Mesenchymal stem cell (in vitro differentiated cells and primary cell): Measurements from ENCODE around the gene PIP5K1B.

Experiments used
- DNase-seq: peaks from one replicate; pipeline ENCODE4 v3.0.0-alpha.2; 2013
- H2AFZ ChIP-seq: one replicate; pipeline ENCODE4 v1.6.1; 2013; ENCODE audit warnings: low read depth, mild to moderate bottlenecking, control low read depth, inconsistent platforms, low read length, moderate library complexity
- H2AK5ac ChIP-seq: 2 replicates; pipeline ENCODE4 v1.6.1; 2013; ENCODE audit warnings: low read length, moderate library complexity, mild to moderate bottlenecking, inconsistent platforms; ENCODE audit not compliant: severe bottlenecking
- H2BK120ac ChIP-seq: one replicate; pipeline ENCODE4 v1.6.1; 2013; ENCODE audit warnings: low read depth, mild to moderate bottlenecking, inconsistent platforms, low read length, moderate library complexity
- H2BK12ac ChIP-seq, 2 experiments: one replicate each; pipeline ENCODE4 v1.6.1; 2013; ENCODE audit warnings: inconsistent platforms in 2 of 2, low read length in 2 of 2, mild to moderate bottlenecking in 2 of 2, moderate library complexity in 2 of 2, control low read depth in 1 of 2
- H2BK15ac ChIP-seq: one replicate; pipeline ENCODE4 v1.6.1; 2013; ENCODE audit warnings: mild to moderate bottlenecking, low read depth, inconsistent platforms; ENCODE audit not compliant: poor library complexity, severe bottlenecking
- H2BK5ac ChIP-seq: 2 replicates; pipeline ENCODE4 v1.6.1; 2013; ENCODE audit warnings: low read depth, mild to moderate bottlenecking, low read length, control low read depth, inconsistent platforms; ENCODE audit not compliant: poor library complexity, severe bottlenecking
- H3K14ac ChIP-seq, 2 experiments: one replicate each; pipeline ENCODE4 v1.6.1; 2013; ENCODE audit warnings: inconsistent platforms in 2 of 2, low read length in 2 of 2, control low read depth in 1 of 2, mild to moderate bottlenecking in 1 of 2, moderate library complexity in 1 of 2
- H3K18ac ChIP-seq, 2 experiments: one replicate each; pipeline ENCODE4 v1.6.1; 2013; ENCODE audit warnings: inconsistent platforms in 2 of 2, low read length in 2 of 2, control low read depth in 1 of 2, low read depth in 1 of 2, mild to moderate bottlenecking in 1 of 2
- H3K23ac ChIP-seq, 2 experiments: one replicate each; pipeline ENCODE4 v1.6.1; 2013; ENCODE audit warnings: inconsistent platforms in 2 of 2, low read length in 2 of 2, mild to moderate bottlenecking in 2 of 2, moderate library complexity in 2 of 2, control low read depth in 1 of 2
- H3K27ac ChIP-seq: 2 replicates; pipeline ENCODE4 v1.5.1; 2013; ENCODE audit warnings: mild to moderate bottlenecking, moderate library complexity, low read length, control low read depth, inconsistent platforms; ENCODE audit not compliant: poor library complexity, severe bottlenecking
- H3K27me3 ChIP-seq, 2 experiments: 2 replicates each; pipeline versions ENCODE4 v1.6.1 to v1.7.0; 2013; ENCODE audit warnings: low read length in 2 of 2, mild to moderate bottlenecking in 2 of 2, moderate library complexity in 2 of 2, control low read depth in 1 of 2, inconsistent platforms in 1 of 2; ENCODE audit not compliant: control insufficient read depth in 1 of 2, insufficient read depth in 1 of 2
- H3K36me3 ChIP-seq, 2 experiments: 2 replicates each; pipeline versions ENCODE4 v1.6.1 to v1.7.0; 2013; ENCODE audit warnings: low read length in 2 of 2, control low read depth in 1 of 2, inconsistent platforms in 1 of 2, low read depth in 1 of 2, mild to moderate bottlenecking in 1 of 2; ENCODE audit not compliant: insufficient read depth in 2 of 2, control insufficient read depth in 1 of 2
- H3K4ac ChIP-seq, 2 experiments: one replicate each; pipeline ENCODE4 v1.6.1; 2013; ENCODE audit warnings: inconsistent platforms in 2 of 2, low read length in 2 of 2, mild to moderate bottlenecking in 2 of 2, moderate library complexity in 2 of 2, control low read depth in 1 of 2, low read depth in 1 of 2
- H3K4me1 ChIP-seq: 2 replicates; pipeline ENCODE4 v1.6.1; 2013; ENCODE audit warnings: low read depth, low read length, control low read depth; ENCODE audit not compliant: control insufficient read depth, insufficient read depth
- H3K4me2 ChIP-seq: 2 replicates; pipeline ENCODE4 v1.6.1; 2013; ENCODE audit warnings: low read length, mild to moderate bottlenecking, inconsistent platforms; ENCODE audit not compliant: poor library complexity, severe bottlenecking
- H3K4me3 ChIP-seq, 2 experiments: 2 replicates each; pipeline versions ENCODE4 v1.5.1 to v1.7.0; 2013; ENCODE audit warnings: low read length in 2 of 2, mild to moderate bottlenecking in 2 of 2, control low read depth in 1 of 2, low read depth in 1 of 2; ENCODE audit not compliant: insufficient read depth in 1 of 2
- H3K79me1 ChIP-seq: replicated peaks from 2 replicates; pipeline ENCODE4 v1.6.1; 2013; ENCODE audit warnings: mild to moderate bottlenecking, control low read depth, low read length, inconsistent platforms; ENCODE audit not compliant: poor library complexity, severe bottlenecking
- H3K9ac ChIP-seq: 2 replicates; pipeline ENCODE4 v1.7.0; 2013; ENCODE audit warnings: mild to moderate bottlenecking, low read length, moderate library complexity
- H3K9me3 ChIP-seq: 2 replicates; pipeline ENCODE4 v1.7.0; 2013; ENCODE audit warnings: mild to moderate bottlenecking, low read length; ENCODE audit not compliant: control insufficient read depth
- H4K8ac ChIP-seq: one replicate; pipeline ENCODE4 v1.6.1; 2013; ENCODE audit warnings: inconsistent platforms, mild to moderate bottlenecking, low read length, moderate library complexity
- H4K91ac ChIP-seq: one replicate; pipeline ENCODE4 v1.6.1; 2013; ENCODE audit warnings: mild to moderate bottlenecking, low read length, inconsistent platforms
- WGBS: methylation state at CpG from one replicate; pipeline ENCODE4 v1.1.7; 2013; ENCODE audit warnings: mixed read lengths; 5-methylcytosine and 5-hydroxymethylcytosine counted together

The PIP5K1B gene

DNA sequence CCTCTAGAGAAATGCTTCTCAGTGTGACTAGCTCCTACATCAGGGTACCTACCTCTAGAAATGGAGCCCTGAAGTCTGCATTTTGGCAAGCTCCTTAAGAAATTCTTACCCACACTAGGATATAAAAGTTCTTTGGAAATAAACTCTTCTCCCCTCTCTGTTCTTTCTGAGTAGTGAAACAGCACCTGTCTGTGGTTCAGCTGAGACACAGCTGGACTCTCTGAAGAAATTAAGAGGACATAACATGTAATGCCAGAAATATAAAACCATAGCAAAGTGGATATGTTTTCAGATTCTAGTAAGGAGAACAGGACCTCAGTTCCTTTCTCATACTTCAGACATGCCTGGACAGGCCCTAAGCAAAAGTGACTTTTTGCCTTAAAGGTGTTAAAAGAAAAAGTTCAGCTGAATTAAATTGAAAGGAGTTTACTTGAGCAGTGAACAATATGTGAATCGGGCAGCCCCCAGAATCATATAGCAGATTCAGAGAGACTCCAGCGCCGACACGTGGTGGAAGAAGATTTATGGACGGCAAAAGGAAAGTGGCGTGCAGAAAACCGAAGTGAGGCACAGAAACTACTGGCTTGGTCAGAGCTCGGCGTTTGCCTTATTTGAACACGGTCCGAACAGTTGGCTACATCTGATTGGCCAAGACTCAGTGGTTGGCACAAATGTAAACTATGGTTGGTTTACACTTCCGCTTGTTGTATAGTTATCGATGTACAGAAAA is 244.4 kb downstream of the PIP5K1B start:
- Histone ChIP-seq H3K9me3 (no peaks in the 10 kb centered on the region), H2AFZ (no peak overlapping the region), H4K91ac (no peak overlapping the region), H4K8ac (no peak overlapping the region), H2BK5ac (no peak overlapping the region), H3K27me3 (peaks cover 0 to 8% of the 10 kb centered on the region in 2 experiments), H3K18ac (no peak overlapping the region), H2BK15ac (no peak overlapping the region), H2BK120ac (no peak overlapping the region), H3K23ac (no peak overlapping the region), H3K4me3 (peak overlapping the region in 1 of 2 experiments; percentile 39), H3K4me2 (no peak overlapping the region), H2AK5ac (no peak overlapping the region), H3K4ac (no peak overlapping the region), H3K79me1 (no peaks in the 10 kb centered on the region), H3K14ac (no peak overlapping the region), H3K36me3 (no peaks in the 10 kb centered on the region), H2BK12ac (no peak overlapping the region), H3K4me1 (no peaks in the 10 kb centered on the region), H3K27ac (no peak overlapping the region), H3K9ac (peak overlapping the region; percentile 56)
- no peak for DNase-seq
- WGBS = 85% methylated on average over 12 of the region's 13 CpGs

DNA sequence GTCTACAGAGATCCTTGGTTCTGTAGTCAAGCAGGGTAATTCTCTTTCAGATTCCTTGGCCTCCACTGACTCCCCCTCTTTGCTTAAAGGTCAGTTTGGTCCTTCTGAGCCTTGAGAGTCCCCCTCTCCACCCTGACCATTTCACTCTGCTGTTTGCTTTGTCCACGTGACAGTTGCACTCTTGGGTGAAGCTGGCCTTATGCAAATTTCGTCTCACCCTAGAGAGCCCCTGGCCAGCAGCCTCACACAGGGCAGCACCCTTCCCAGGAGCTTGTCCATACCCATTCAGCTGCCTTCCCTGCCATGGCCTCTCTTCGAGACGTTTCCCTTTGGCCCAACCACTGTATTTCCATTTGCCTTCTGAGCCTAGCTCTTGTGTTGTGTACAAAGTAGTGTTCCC is 245.1 kb downstream of the PIP5K1B start:
- H3K4me3 ChIP-seq = no peak overlapping the region
- H2BK12ac ChIP-seq = no peak overlapping the region
- no peaks in the 10 kb centered on the region for H3K79me1 ChIP-seq
- no peak overlapping the region for H2AK5ac ChIP-seq
- no peak overlapping the region for H2AFZ ChIP-seq
- peaks cover 3 to 11% of the 10 kb centered on the region in 2 experiments for H3K27me3 ChIP-seq
- no peak overlapping the region for H3K4ac ChIP-seq
- H3K23ac ChIP-seq = no peak overlapping the region
- no peak overlapping the region for H2BK15ac ChIP-seq
- no peaks in the 10 kb centered on the region for H3K4me1 ChIP-seq
- no peak overlapping the region for H3K18ac ChIP-seq
- no peak overlapping the region for H3K27ac ChIP-seq
- H3K36me3 ChIP-seq = no peaks in the 10 kb centered on the region
- no peak overlapping the region for H3K4me2 ChIP-seq
- 84% methylated on average over 2 of the region's 4 CpGs for WGBS
- H2BK120ac ChIP-seq = no peak overlapping the region
- DNase-seq = no peak
- no peaks in the 10 kb centered on the region for H3K9me3 ChIP-seq
- no peak overlapping the region for H3K9ac ChIP-seq
- H4K8ac ChIP-seq = no peak overlapping the region
- no peak overlapping the region for H3K14ac ChIP-seq
- H2BK5ac ChIP-seq = no peak overlapping the region
- H4K91ac ChIP-seq = no peak overlapping the region

DNA sequence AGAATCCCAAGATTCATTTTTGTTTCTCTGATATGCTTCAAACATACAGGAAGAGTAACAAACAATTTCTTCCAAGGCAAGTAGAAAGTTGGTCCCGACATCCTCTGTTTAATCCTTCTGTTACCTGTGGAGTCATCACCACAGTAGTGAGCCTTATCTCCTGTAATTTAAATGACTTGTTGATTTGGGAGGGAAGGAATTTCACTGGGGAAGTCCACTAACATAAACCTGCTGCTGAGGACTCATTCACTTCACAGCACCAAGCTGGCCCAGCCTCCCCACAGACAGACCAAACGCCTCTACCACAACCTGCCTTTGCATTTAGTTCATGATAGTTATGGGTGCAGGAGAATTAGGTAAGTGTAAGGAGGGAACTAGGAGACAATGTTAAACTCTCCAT is 245.6 kb downstream of the PIP5K1B start:
- WGBS = no CpG with 5 or more reads among the region's 2 CpGs
- H3K36me3 ChIP-seq = no peaks in the 10 kb centered on the region

DNA sequence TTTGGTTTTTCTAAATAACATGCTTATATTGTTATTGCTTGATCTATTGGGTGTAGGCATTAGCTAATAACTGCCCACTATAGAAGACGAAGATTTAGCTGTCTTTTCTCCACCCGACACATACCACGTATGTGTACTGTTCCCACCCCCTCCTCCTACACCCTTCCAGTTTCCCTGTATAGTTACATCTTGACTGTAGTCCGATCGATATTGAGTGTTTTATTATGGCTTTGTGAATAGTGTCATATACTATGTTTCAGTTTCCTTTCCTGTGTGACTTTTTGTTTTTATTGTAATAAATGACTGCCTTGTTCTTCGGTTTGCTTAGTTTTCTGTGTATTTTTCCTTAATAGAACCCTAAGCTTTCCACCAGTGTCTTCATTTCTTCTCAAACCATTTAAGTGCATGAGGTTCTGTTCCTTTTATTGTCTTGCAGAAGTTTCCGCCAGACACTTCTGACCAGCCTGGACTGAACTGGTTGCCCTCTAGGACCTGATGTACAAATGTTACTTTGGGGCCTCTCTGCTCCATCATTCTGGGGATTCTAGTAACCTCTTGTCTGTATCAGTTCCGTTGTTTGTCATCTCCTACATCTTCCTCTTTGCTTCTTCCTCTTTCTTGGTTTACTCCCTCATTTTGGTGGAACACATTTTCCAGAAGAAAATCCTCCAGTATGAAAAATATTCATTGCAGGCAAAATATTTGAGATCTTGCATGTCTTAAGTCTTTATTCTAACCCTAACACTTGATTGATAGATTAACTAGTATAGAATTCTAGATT is 247.0 kb downstream of the PIP5K1B start:
- no peaks in the 10 kb centered on the region for H3K36me3 ChIP-seq
- no peaks in the 10 kb centered on the region for H3K9me3 ChIP-seq
- no peak overlapping the region for H3K18ac ChIP-seq
- H4K91ac ChIP-seq = no peak overlapping the region
- no peak for DNase-seq
- no peak overlapping the region for H4K8ac ChIP-seq
- no peak overlapping the region for H2AK5ac ChIP-seq
- no peak overlapping the region for H3K4me3 ChIP-seq
- no peak overlapping the region for H3K27ac ChIP-seq
- H3K23ac ChIP-seq = no peak overlapping the region
- no peak overlapping the region for H2BK15ac ChIP-seq
- H3K14ac ChIP-seq = no peak overlapping the region
- H3K4me2 ChIP-seq = no peak overlapping the region
- no peak overlapping the region for H2BK120ac ChIP-seq
- H3K79me1 ChIP-seq = no peaks in the 10 kb centered on the region
- H3K9ac ChIP-seq = no peak overlapping the region
- H2BK12ac ChIP-seq = no peak overlapping the region
- WGBS = 84% methylated on average over 6 of the region's 8 CpGs
- no peak overlapping the region for H2AFZ ChIP-seq
- peaks cover 3 to 15% of the 10 kb centered on the region in 2 experiments for H3K27me3 ChIP-seq
- H3K4ac ChIP-seq = no peak overlapping the region
- H2BK5ac ChIP-seq = no peak overlapping the region
- H3K4me1 ChIP-seq = no peaks in the 10 kb centered on the region

More for the DNA sequence above, 245.6 kb downstream of the PIP5K1B start:
- Histone ChIP-seq H2BK12ac (no peak overlapping the region), H2BK120ac (no peak overlapping the region), H2AFZ (no peak overlapping the region), H3K18ac (no peak overlapping the region), H4K91ac (no peak overlapping the region), H3K9me3 (no peaks in the 10 kb centered on the region), H3K14ac (no peak overlapping the region), H2AK5ac (no peak overlapping the region), H4K8ac (no peak overlapping the region), H3K4me2 (no peak overlapping the region), H3K4ac (no peak overlapping the region), H2BK5ac (no peak overlapping the region), H3K23ac (no peak overlapping the region), H3K27me3 (peaks cover 3 to 15% of the 10 kb centered on the region in 2 experiments), H3K27ac (no peak overlapping the region), H3K9ac (no peak overlapping the region), H3K4me3 (no peak overlapping the region), H3K4me1 (no peaks in the 10 kb centered on the region), H2BK15ac (no peak overlapping the region), H3K79me1 (no peaks in the 10 kb centered on the region)
- no peak for DNase-seq
